ENCODE results near the gene PDE6B.
"Not testable (repeated sequence)": the region's sequence is repeated elsewhere in the genome, so short reads cannot be mapped to it uniquely, and the experiment has no call there.

PDE6B gene

GRCh38 chr4:656436-657337 is 31.3 kb downstream of the PDE6B start:
- no peak for DNase-seq (ENCODE audit: low read depth)

GRCh38 chr4:657338-657833 is 32.0 kb downstream of the PDE6B start:
- no peak for DNase-seq (ENCODE audit: low read depth)

GRCh38 chr4:657834-658667 is 32.7 kb downstream of the PDE6B start:
- DNase-seq (ENCODE audit: low read depth): no peak

GRCh38 chr4:658681-659667 is 33.6 kb downstream of the PDE6B start:
- DNase-seq (ENCODE audit: low read depth): no peak

GRCh38 chr4:659851-660250 is 34.5 kb downstream of the PDE6B start:
- no peak for DNase-seq (ENCODE audit: low read depth)

- DNase-seq (ENCODE audit: low read depth): no peak
Measured at GRCh38 chr4:660401-660800, 35.0 kb downstream of the PDE6B start.

- DNase-seq (ENCODE audit: low read depth): no peak
Measured at GRCh38 chr4:661231-661630, 35.9 kb downstream of the PDE6B start.

GRCh38 chr4:661881-662761 is 36.7 kb downstream of the PDE6B start:
- DNase-seq (ENCODE audit: low read depth): no peak

GRCh38 chr4:663046-663437 is 37.7 kb downstream of the PDE6B start:
- DNase-seq (ENCODE audit: low read depth): no peak

- peak; percentile 68 for DNase-seq (ENCODE audit: low read depth)
Measured at GRCh38 chr4:663438-664428, 38.4 kb downstream of the PDE6B start.

GRCh38 chr4:664713-665231 is 39.4 kb downstream of the PDE6B start:
- no peak for DNase-seq (ENCODE audit: low read depth)

- no peak for DNase-seq (ENCODE audit: low read depth)
Measured at GRCh38 chr4:665381-665750, 40.0 kb downstream of the PDE6B start.

- no peak for DNase-seq (ENCODE audit: low read depth)
Measured at GRCh38 chr4:665751-666435, 40.5 kb downstream of the PDE6B start.

- no peak for DNase-seq (ENCODE audit: low read depth)
Measured at GRCh38 chr4:666436-666810, 41.0 kb downstream of the PDE6B start.

GRCh38 chr4:666822-667544 is 41.6 kb downstream of the PDE6B start:
- no peak for DNase-seq (ENCODE audit: low read depth)

GRCh38 chr4:667545-667925 is 42.2 kb downstream of the PDE6B start:
- DNase-seq (ENCODE audit: low read depth): no peak

- DNase-seq (ENCODE audit: low read depth): not testable (repeated sequence)
Measured at GRCh38 chr4:668219-668618, 42.8 kb downstream of the PDE6B start.
